ENCODE data around the gene TIMP2. TPM values are rescaled to one million over a fixed set of nuclear protein-coding genes. Genes with fewer than 3 reads are reported as not detected.

The TIMP2 gene
- total and polyA plus RNA-seq, 2 of the 4 experiments (the other 2 are of a cell fraction): 43.9 to 416 TPM

DNA sequence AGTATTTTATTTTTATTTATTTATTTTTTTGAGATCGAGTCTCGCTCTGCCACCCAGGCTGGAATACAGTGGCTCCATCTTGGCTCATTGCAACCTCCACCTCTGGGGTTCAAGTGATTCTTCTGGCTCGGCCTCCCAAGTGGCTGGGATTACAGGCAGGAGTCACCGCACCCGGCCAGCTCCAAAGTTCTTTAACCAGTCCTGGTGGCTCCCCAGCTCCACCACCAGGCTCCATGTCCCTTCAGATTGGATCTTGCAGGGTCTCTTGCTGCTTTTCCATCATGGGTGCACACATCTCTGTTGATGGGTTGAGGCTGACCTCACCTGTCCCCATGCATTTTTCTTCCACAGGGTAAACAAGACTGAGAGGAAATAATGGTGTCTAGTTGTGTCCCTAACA is 76.2 kb downstream of the TIMP2 start:
- CTCF ChIA-PET: no interaction called here
- no peak overlapping the region for H3K9ac ChIP-seq (ENCODE audit: low read depth, low read length)
- no peak overlapping the region for H3K4me2 ChIP-seq (ENCODE audit: low read depth, low read length)
- H2BK120ac ChIP-seq (ENCODE audit: low read depth, low read length): no peak overlapping the region
- no peak overlapping the region for H2BK15ac ChIP-seq (ENCODE audit: low read depth, low read length)
- no peaks in the 10 kb centered on the region for H3K9me3 ChIP-seq (ENCODE audit: control insufficient read depth, insufficient read depth, low read length)
- H3K79me1 ChIP-seq (ENCODE audit: low read depth in 1 of 2, low read length in 2 of 2): peaks cover 0 to 11% of the 10 kb centered on the region in 2 experiments; a peak in 2 of 4 replicates
- H4K91ac ChIP-seq (ENCODE audit: insufficient read depth, low read depth, low read length): no peak overlapping the region
- no peak for DNase-seq
- no peak overlapping the region for H3K27ac ChIP-seq (ENCODE audit: insufficient read depth, low read length)
- no peak overlapping the region for H3K56ac ChIP-seq (ENCODE audit: extremely low read depth, insufficient read depth, low read length)
- dilution Hi-C loops (cut with HindIII; ENCODE audit: low sequenced_read_pairs, unreplicated experiment) (no loop called here), intact Hi-C loops (cut with micrococcal nuclease) (no loop called here), in situ Hi-C loops (cut with MboI; ENCODE audit: low sequenced_read_pairs) (no loop called here)
- no peak overlapping the region for H3K4ac ChIP-seq (ENCODE audit: low read depth, low read length)
- POLR2A ChIA-PET (ENCODE audit: unreplicated experiment): no interaction called here
- no peak overlapping the region for H2AFZ ChIP-seq (replicated peaks; ENCODE audit: low read length, poor library complexity)
- BruUV-seq (replicated peaks): no TSS peak
- H3K18ac ChIP-seq (ENCODE audit: low read depth, low read length): no peak overlapping the region
- no peak overlapping the region for H3K23ac ChIP-seq (ENCODE audit: low read depth, low read length)
- no peak overlapping the region for H2BK5ac ChIP-seq (ENCODE audit: low read depth, low read length, poor library complexity, severe bottlenecking)
- no CpG with 5 or more reads among the region's 5 CpGs for WGBS, 2 experiments (ENCODE audit: extremely low coverage in 2 of 2, insufficient read length in 1 of 2)
- H3K9me1 ChIP-seq (ENCODE audit: insufficient read depth, low read length): peaks cover 9% of the 10 kb centered on the region
- no peak overlapping the region for H4K8ac ChIP-seq (ENCODE audit: low read depth in 2 of 2, low read length in 2 of 2)
- H2AK9ac ChIP-seq (replicated peaks; ENCODE audit: low read depth, low read length, poor library complexity): no peak overlapping the region
- no peak overlapping the region for H2AK5ac ChIP-seq (ENCODE audit: low read depth, low read length)
- H3K4me3 ChIP-seq (ENCODE audit: insufficient read depth, low read depth, low read length): no peak overlapping the region
- H4K20me1 ChIP-seq (ENCODE audit: insufficient read depth, low read length): no peaks in the 10 kb centered on the region
- no peak overlapping the region for H4K5ac ChIP-seq (ENCODE audit: low read depth, low read length)
- no peak for ATAC-seq (ENCODE audit: low read depth)
- H2BK20ac ChIP-seq (ENCODE audit: low read depth, low read length): no peak overlapping the region
- H3K14ac ChIP-seq (replicated peaks; ENCODE audit: low read depth, low read length): no peak overlapping the region
- TF ChIP-seq RAD21 (IDR thresholded peaks at IDR 0.05; ENCODE audit: low read length) (no peak), ELK1 (IDR thresholded peaks at IDR 0.05; ENCODE audit: borderline replicate concordance, low read depth, low read length) (no peak), FOS (IDR thresholded peaks at IDR 0.05; ENCODE audit: low read depth, low read length) (no peak), NFE2L2 (IDR thresholded peaks at IDR 0.05; ENCODE audit: low read depth, low read length) (no peak), MAFK (IDR thresholded peaks at IDR 0.05; ENCODE audit: low read depth, low read length) (no peak), CTCF (conservative IDR thresholded peaks at IDR 0.05; ENCODE audit: low read depth, low read length) (no peak), RFX5 (IDR thresholded peaks at IDR 0.05; ENCODE audit: low read depth, low read length) (no peak), RCOR1 (IDR thresholded peaks at IDR 0.05; ENCODE audit: insufficient replicate concordance, low read length) (no peak), CHD1 (IDR thresholded peaks at IDR 0.05; ENCODE audit: low read depth, low read length) (no peak), POLR2A (IDR thresholded peaks at IDR 0.05; ENCODE audit: low read depth, low read length) (no peak)
- H3K36me3 ChIP-seq (ENCODE audit: control insufficient read depth, insufficient read depth, low read length): peaks cover 7% of the 10 kb centered on the region
- H3K4me1 ChIP-seq (ENCODE audit: control insufficient read depth, insufficient read depth, low read length): peaks cover 3% of the 10 kb centered on the region; the same call in 1 of the 2 replicates
- no peaks in the 10 kb centered on the region for H3K27me3 ChIP-seq (ENCODE audit: control insufficient read depth, insufficient read depth, low read length)
